A549 treated with RU486 at 1 μM for 4 hours (cell line): ENCODE results near the gene SLFN12. TPM values are rescaled to one million over a fixed set of nuclear protein-coding genes. Genes with fewer than 3 reads are reported as not detected.

ENCODE experiments used
- total RNA-seq: library from RNA; stranded (reverse); fragments of 200-300 nt; extraction: Qiagen RNA extraction; gene quantifications from 5 replicates; pipeline ENCODE4 v1.2.3, GENCODE V29; 2022; ENCODE audit warnings: low read depth

SLFN12 gene
- 0.06 to 0.12 TPM in 2 of 5 replicates, not detected in the others for total RNA-seq

GRCh38 chr17:35432176-35433074 is at the start of gene SLFN12:
SLFN12 (minus strand) TSS chr17:35432500; CDS start chr17:35423028, 9,472 bp downstream.

GRCh38 chr17:35448214-35448898 is 16.1 kb upstream of the SLFN12 start, which contains the start of gene SLFN13:
SLFN13 (minus strand) TSS chr17:35448766; CDS start chr17:35445680, 3,086 bp downstream.

GRCh38 chr17:35373534-35373983 is 58.7 kb downstream of the SLFN12 start, which contains the start of gene SLFN11:
SLFN11 (minus strand) TSS chr17:35373621; CDS start chr17:35363807, 9,814 bp downstream.

Other genes starting within 250 kb of the SLFN12 start
- not detected in 5 replicates for gene SLC35G3, start 238.1 kb downstream of the SLFN12 start, total RNA-seq
- 2.0 to 3.3 TPM (median 2.8 TPM) in 5 replicates for gene SLFN5, start 189.4 kb downstream of the SLFN12 start, total RNA-seq
- gene SLFN11, start 58.9 kb downstream of the SLFN12 start, total RNA-seq = 4.9 to 7.3 TPM (median 5.3 TPM) in 5 replicates
- gene SLFN13, start 16.3 kb upstream of the SLFN12 start, total RNA-seq = 3.1 to 4.4 TPM (median 3.6 TPM) in 5 replicates
- gene SLFN12L, start 105.2 kb upstream of the SLFN12 start, total RNA-seq = 0.05 TPM in 1 of 5 replicates, not detected in the others
- not detected in 5 replicates for gene SLFN14, start 128.3 kb upstream of the SLFN12 start, total RNA-seq
- 6.0 to 7.8 TPM (median 7.5 TPM) in 5 replicates for gene PEX12, start 146.1 kb upstream of the SLFN12 start, total RNA-seq
- gene AP2B1, start 154.8 kb upstream of the SLFN12 start, total RNA-seq = 123 to 148 TPM (median 144 TPM) in 5 replicates